ENCODE measurements around the gene THSD7A.

THSD7A gene

DNA sequence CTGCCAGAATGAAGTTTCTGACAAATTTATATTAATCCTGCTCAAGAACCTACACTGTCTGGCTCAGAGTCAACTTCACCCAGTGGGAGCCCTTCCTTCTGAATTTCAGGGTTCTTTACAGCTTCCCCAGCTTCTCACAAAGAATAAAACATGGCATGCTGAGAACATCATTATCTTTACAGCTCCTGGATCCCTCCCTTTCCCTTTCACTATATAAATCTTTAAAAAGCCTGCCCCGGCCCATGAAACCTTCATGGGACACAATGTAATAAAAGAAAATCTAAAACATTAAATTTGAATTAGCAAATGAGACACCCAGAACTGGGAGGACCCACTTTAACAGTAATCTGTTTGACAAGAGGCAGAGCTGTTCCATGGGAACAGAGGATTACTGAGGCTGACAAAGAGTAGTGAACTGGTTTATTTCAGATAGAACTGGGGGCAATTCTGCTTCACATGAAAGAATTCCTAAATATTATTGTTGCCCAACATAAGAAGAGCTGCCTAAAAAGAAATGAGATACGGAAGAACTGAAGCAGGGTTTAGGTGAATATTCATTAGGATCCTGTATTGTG is 222.8 kb downstream of the THSD7A start:
- H3K27ac ChIP-seq: no peak overlapping the region
- CTCF ChIA-PET: no interaction called here
- TF ChIP-seq, protein P1, sequence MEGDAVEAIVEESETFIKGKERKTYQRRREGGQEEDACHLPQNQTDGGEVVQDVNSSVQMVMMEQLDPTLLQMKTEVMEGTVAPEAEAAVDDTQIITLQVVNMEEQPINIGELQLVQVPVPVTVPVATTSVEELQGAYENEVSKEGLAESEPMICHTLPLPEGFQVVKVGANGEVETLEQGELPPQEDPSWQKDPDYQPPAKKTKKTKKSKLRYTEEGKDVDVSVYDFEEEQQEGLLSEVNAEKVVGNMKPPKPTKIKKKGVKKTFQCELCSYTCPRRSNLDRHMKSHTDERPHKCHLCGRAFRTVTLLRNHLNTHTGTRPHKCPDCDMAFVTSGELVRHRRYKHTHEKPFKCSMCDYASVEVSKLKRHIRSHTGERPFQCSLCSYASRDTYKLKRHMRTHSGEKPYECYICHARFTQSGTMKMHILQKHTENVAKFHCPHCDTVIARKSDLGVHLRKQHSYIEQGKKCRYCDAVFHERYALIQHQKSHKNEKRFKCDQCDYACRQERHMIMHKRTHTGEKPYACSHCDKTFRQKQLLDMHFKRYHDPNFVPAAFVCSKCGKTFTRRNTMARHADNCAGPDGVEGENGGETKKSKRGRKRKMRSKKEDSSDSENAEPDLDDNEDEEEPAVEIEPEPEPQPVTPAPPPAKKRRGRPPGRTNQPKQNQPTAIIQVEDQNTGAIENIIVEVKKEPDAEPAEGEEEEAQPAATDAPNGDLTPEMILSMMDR (conservative IDR thresholded peaks at IDR 0.05; ENCODE audit: low read depth): no peak
- POLR2A ChIA-PET (ENCODE audit: low non-redundant PET): no interaction called here
- DNase-seq (ENCODE audit: low spot score): no peak

DNA sequence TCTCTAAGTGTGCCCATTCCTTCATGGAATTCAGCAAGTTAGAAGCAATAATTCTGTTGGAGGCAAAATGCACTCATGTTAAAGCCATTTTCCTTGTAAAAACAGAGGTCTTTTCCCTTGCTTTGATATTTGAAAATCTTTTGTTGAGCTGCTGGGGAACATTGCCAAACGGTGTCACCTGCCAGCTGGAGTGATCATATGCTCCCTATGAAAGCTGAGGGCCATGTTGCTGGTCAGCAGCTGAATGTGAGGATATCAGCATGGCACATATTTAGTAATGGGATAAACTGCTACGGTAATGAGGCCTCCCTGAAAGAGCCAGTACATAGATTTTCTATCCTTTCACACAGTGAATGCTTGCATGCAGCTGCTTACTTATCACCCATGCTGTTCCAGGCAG is 224.3 kb downstream of the THSD7A start:
- TF ChIP-seq, protein P1 (conservative IDR thresholded peaks at IDR 0.05; ENCODE audit: low read depth): no peak
- H3K27ac ChIP-seq: no peak overlapping the region
- POLR2A ChIA-PET (ENCODE audit: low non-redundant PET): no interaction called here
- DNase-seq (ENCODE audit: low spot score): no peak
- CTCF ChIA-PET: no interaction called here

DNA sequence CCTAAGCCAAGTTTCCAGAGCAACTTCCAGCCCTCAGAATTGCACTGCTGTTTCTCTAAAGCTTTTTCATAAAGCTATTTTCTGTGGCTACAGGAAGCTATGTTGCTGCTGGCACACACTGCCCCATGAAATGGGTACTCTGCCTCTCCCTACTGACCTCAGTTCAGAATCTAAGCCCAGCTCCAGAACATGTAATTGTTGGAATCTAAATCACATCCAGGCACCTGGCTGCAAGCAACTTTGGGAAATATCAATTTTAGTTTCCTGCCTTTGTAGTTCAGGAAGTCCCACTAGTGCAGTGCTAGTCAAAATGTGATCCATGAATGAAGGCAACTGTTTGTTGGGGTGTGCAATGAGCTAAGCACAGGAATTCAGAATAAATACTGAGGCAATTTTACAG is 226.2 kb downstream of the THSD7A start:
- TF ChIP-seq, protein P1 (conservative IDR thresholded peaks at IDR 0.05; ENCODE audit: low read depth): no peak
- CTCF ChIA-PET: no interaction called here
- POLR2A ChIA-PET (ENCODE audit: low non-redundant PET): no interaction called here
- no peak overlapping the region for H3K27ac ChIP-seq
- no peak for DNase-seq (ENCODE audit: low spot score)

DNA sequence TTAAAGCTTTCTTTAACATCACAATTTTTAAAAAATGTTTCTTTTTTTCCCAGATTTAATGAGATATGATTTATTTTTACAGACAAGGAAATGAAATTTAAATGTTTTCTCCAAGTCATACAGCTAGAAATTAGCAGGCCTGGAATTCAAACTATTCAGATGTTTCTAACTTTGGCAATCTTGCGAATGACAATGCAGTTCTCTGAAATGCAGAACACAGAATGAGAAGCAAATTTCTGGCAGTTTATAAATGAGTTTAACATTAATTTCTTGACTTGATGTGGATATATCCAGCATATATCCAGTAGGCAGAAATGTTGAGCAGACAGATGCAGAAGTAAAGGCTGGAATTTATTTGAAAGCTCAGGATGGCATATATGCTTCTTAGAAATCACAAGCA is 227.5 kb downstream of the THSD7A start:
- CTCF ChIA-PET: no interaction called here
- H3K27ac ChIP-seq: no peak overlapping the region
- DNase-seq (ENCODE audit: low spot score): no peak
- TF ChIP-seq, protein P1 (conservative IDR thresholded peaks at IDR 0.05; ENCODE audit: low read depth): no peak
- POLR2A ChIA-PET (ENCODE audit: low non-redundant PET): no interaction called here

DNA sequence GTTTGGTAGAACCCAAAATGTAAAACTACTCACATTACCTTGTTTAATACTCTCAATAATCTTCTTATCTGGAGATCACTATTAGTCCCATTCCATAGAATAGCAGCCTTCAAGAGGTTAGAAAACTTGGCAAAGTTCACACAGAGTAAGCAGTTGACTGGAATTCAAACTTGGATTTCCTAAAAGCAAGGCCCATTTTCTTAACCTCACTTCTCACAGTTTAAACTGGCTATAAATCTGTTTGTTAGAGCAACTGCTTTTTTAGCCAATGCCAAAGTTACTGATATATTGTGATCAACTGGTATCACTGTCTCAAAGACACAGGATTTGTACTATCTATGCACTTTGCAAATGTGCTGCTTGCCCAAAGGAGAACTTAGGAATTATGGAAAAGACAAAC is 230.2 kb downstream of the THSD7A start:
- no peak for DNase-seq (ENCODE audit: low spot score)
- POLR2A ChIA-PET (ENCODE audit: low non-redundant PET): no interaction called here
- CTCF ChIA-PET: no interaction called here
- TF ChIP-seq, protein P1 (conservative IDR thresholded peaks at IDR 0.05; ENCODE audit: low read depth): no peak
- no peak overlapping the region for H3K27ac ChIP-seq

DNA sequence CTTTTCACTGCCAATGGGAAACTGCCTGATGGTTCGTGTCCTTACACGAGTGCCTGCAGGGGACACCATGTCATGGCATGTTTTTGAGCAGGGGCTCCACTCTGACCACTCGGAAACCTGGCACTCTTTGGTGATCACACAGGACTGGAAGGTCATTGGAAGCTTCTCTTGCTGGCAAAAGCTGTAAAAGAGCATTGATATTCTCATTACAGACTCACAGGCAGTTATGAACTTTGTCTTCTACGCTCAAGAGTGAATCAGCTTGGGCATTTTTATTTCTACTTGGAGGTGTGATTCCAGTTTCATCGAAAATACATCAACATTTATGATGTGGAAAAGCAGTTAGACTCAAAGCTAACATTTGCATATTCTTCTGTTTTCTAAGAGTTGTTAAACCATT is 238.7 kb downstream of the THSD7A start:
- TF ChIP-seq, protein P1 (conservative IDR thresholded peaks at IDR 0.05; ENCODE audit: low read depth): no peak
- no peak for DNase-seq (ENCODE audit: low spot score)
- ChIA-PET POLR2A (ENCODE audit: low non-redundant PET) (no interaction called here), CTCF (interaction anchor here (0.7 kb wide), 1 partner anchor 620 kb away, joined by 4 read pairs; no protein-coding TSS in a partner anchor)
- no peak overlapping the region for H3K27ac ChIP-seq
